Adipose tissue (tissue), 3 donors: Measurements from ENCODE around the gene A1CF. TPM values are rescaled to one million over a fixed set of nuclear protein-coding genes. Genes with fewer than 3 reads are reported as not detected.

Experiments
- H3K27ac ChIP-seq: one replicate; pipeline ENCODE4 v1.5.1; 2013; ENCODE audit warnings: low read depth, low read length
- WGBS, 3 donors: extraction: QIAGEN DNeasy Blood & Tissue Kit; methylation state at CpG; one replicate each; pipeline ENCODE4 v1.1.7; 2013; 5-methylcytosine and 5-hydroxymethylcytosine counted together
- polyA plus RNA-seq, 3 donors: library from polyadenylated mRNA; stranded (reverse); fragments of 200-250 nt; gene quantifications; one replicate each; pipeline ENCODE4 v1.2.3, GENCODE V29; 2013
- donor health status: healthy with polysubstance abuse.
- donor health status: Bipolar disorder and iron deficiency.
- donor health status: healthy.

A1CF gene
- polyA plus RNA-seq, 3 donors, result 0.04 to 2.3 TPM; not detected in 1

GRCh38 chr10:50876429-50876828 lies 9.0 kb downstream of the A1CF start:
- 88 to 95% (median 93%) methylated on average over 2 of the region's 2 CpGs for WGBS, 3 donors
- H3K27ac ChIP-seq, result no peak overlapping the region

GRCh38 chr10:50874723-50875122 lies 10.7 kb downstream of the A1CF start:
- 57 to 63% (median 60%) methylated on average over 5 of the region's 5 CpGs for WGBS, 3 donors

GRCh38 chr10:50866317-50866716 lies 19.1 kb downstream of the A1CF start:
- H3K27ac ChIP-seq, result no peak overlapping the region
- WGBS, 3 donors, result 68 to 76% (median 68%) methylated on average over 2 of the region's 2 CpGs

More at GRCh38 chr10:50874723-50875122, 10.7 kb downstream of the A1CF start:
- no peak overlapping the region for H3K27ac ChIP-seq

- WGBS, 3 donors, result 50 to 72% (median 71%) methylated on average over 3 of the region's 3 CpGs
- H3K27ac ChIP-seq, result no peak overlapping the region
These were observed 22.7 kb downstream of the A1CF start for GRCh38 chr10:50862719-50863118.

- H3K27ac ChIP-seq, result no peak overlapping the region
These were observed 24.1 kb downstream of the A1CF start for GRCh38 chr10:50861370-50861769.

- 53 to 61% (median 57%) methylated on average over 5 of the region's 5 CpGs for WGBS, 3 donors
These were observed 27.8 kb downstream of the A1CF start for GRCh38 chr10:50857579-50857978.

GRCh38 chr10:50855461-50855860 lies 30.0 kb downstream of the A1CF start:
- 21 to 71% (median 69%) methylated on average over 1 of the region's 1 CpG for WGBS, 3 donors
- H3K27ac ChIP-seq, result no peak overlapping the region

More at GRCh38 chr10:50857579-50857978, 27.8 kb downstream of the A1CF start:
- no peak overlapping the region for H3K27ac ChIP-seq

- 77 to 85% (median 81%) methylated on average over 2 of the region's 2 CpGs for WGBS, 3 donors
- no peak overlapping the region for H3K27ac ChIP-seq
These were observed 30.4 kb downstream of the A1CF start for GRCh38 chr10:50855015-50855414.

- no peak overlapping the region for H3K27ac ChIP-seq
- WGBS, 3 donors, result 76 to 90% (median 77%) methylated on average over 3 of the region's 3 CpGs
These were observed 31.9 kb downstream of the A1CF start for GRCh38 chr10:50853557-50853956.

GRCh38 chr10:50851884-50852671 lies 33.3 kb downstream of the A1CF start:
- 55 to 91% (median 80%) methylated on average over 6 of the region's 6 CpGs for WGBS, 3 donors
- no peak overlapping the region for H3K27ac ChIP-seq

- WGBS, 3 donors, result 64 to 82% (median 68%) methylated on average over 5 of the region's 5 CpGs
- no peak overlapping the region for H3K27ac ChIP-seq
These were observed 34.7 kb downstream of the A1CF start for GRCh38 chr10:50850578-50851230.

- H3K27ac ChIP-seq, result no peak overlapping the region
- WGBS, 3 donors, result 75 to 95% (median 88%) methylated on average over 1 of the region's 1 CpG
These were observed 38.7 kb downstream of the A1CF start for GRCh38 chr10:50846753-50847152.

- WGBS, 3 donors, result 84 to 93% (median 88%) methylated on average over 1 of the region's 1 CpG
- H3K27ac ChIP-seq, result no peak overlapping the region
These were observed 48.3 kb downstream of the A1CF start for GRCh38 chr10:50837095-50837494.

GRCh38 chr10:50832171-50832751 lies 53.2 kb downstream of the A1CF start:
- WGBS, 3 donors, result 29 to 65% (median 64%) methylated on average over 3 of the region's 3 CpGs
- H3K27ac ChIP-seq, result no peak overlapping the region

- no peak overlapping the region for H3K27ac ChIP-seq
- WGBS, 3 donors, result 89 to 100% (median 97%) methylated on average over 1 of the region's 1 CpG
These were observed 55.4 kb downstream of the A1CF start for GRCh38 chr10:50830066-50830465.

- H3K27ac ChIP-seq, result no peak overlapping the region
- WGBS, 3 donors, result 70 to 88% (median 72%) methylated on average over 1 of the region's 1 CpG
These were observed 60.6 kb downstream of the A1CF start for GRCh38 chr10:50824782-50825181.

GRCh38 chr10:50823789-50824188 lies 61.6 kb downstream of the A1CF start:
- no peak overlapping the region for H3K27ac ChIP-seq
- 33 to 47% (median 45%) methylated on average over 4 of the region's 4 CpGs for WGBS, 3 donors

GRCh38 chr10:50809596-50809995 lies 75.8 kb downstream of the A1CF start:
- 90% methylated on average over 7 of the region's 7 CpGs for WGBS, 3 donors
- no peak overlapping the region for H3K27ac ChIP-seq
